HG03175 (cell line): Measurements from ENCODE around the gene FXYD5.
"Not testable (repeated sequence)": the region's sequence is repeated elsewhere in the genome, so short reads cannot be mapped to it uniquely, and the experiment has no call there.

Experiments used
- ATAC-seq: cut with Tn5 transposase; IDR thresholded peaks from one replicate; pipeline ENCODE4 v1.9.1; 2021; ENCODE audit warnings: mild to moderate bottlenecking, moderate library complexity; ENCODE audit not compliant: unreplicated experiment

The FXYD5 gene

GRCh38 chr19:35136977-35137702 is 17.4 kb upstream of the FXYD5 start:
- ATAC-seq = no peak

GRCh38 chr19:35138305-35138892 is 16.1 kb upstream of the FXYD5 start, which contains the start of gene FXYD1:
FXYD1 (plus strand) TSS chr19:35138824; CDS start chr19:35140080, 1,256 bp downstream.
- ATAC-seq = no peak

- ATAC-seq = no peak
Observed at GRCh38 chr19:35140207-35140961, 14.2 kb upstream of the FXYD5 start.

- no peak for ATAC-seq
Observed at GRCh38 chr19:35140962-35141836, 13.3 kb upstream of the FXYD5 start.

- no peak for ATAC-seq
Observed at GRCh38 chr19:35141837-35142605, 12.5 kb upstream of the FXYD5 start.

- no peak for ATAC-seq
Observed at GRCh38 chr19:35142606-35143230, 11.8 kb upstream of the FXYD5 start.

- no peak for ATAC-seq
Observed at GRCh38 chr19:35143231-35143715, 11.3 kb upstream of the FXYD5 start, which contains the start of gene FXYD7. FXYD7 (plus strand) TSS chr19:35143255; CDS start chr19:35143334, 79 bp downstream.

- ATAC-seq = no peak
Observed at GRCh38 chr19:35143818-35144217, 10.7 kb upstream of the FXYD5 start.

- ATAC-seq = no peak
Observed at GRCh38 chr19:35144259-35144599, 10.3 kb upstream of the FXYD5 start.

GRCh38 chr19:35144600-35145436 is 9.7 kb upstream of the FXYD5 start:
- no peak for ATAC-seq

- ATAC-seq = no peak
Observed at GRCh38 chr19:35146746-35147459, 7.6 kb upstream of the FXYD5 start.

- no peak for ATAC-seq
Observed at GRCh38 chr19:35149463-35149862, 5.1 kb upstream of the FXYD5 start.

GRCh38 chr19:35150445-35150844 is 4.1 kb upstream of the FXYD5 start:
- no peak for ATAC-seq

GRCh38 chr19:35151273-35152065 is 3.1 kb upstream of the FXYD5 start:
- no peak for ATAC-seq

- not testable (repeated sequence) for ATAC-seq
Observed at GRCh38 chr19:35153129-35153522, 1.4 kb upstream of the FXYD5 start.

GRCh38 chr19:35153701-35154524 is 622 bp upstream of the FXYD5 start:
- peak; percentile 57 for ATAC-seq
